ENCODE data around the gene CHKB.

Gene CHKB, protein sequence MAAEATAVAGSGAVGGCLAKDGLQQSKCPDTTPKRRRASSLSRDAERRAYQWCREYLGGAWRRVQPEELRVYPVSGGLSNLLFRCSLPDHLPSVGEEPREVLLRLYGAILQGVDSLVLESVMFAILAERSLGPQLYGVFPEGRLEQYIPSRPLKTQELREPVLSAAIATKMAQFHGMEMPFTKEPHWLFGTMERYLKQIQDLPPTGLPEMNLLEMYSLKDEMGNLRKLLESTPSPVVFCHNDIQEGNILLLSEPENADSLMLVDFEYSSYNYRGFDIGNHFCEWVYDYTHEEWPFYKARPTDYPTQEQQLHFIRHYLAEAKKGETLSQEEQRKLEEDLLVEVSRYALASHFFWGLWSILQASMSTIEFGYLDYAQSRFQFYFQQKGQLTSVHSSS

DNA sequence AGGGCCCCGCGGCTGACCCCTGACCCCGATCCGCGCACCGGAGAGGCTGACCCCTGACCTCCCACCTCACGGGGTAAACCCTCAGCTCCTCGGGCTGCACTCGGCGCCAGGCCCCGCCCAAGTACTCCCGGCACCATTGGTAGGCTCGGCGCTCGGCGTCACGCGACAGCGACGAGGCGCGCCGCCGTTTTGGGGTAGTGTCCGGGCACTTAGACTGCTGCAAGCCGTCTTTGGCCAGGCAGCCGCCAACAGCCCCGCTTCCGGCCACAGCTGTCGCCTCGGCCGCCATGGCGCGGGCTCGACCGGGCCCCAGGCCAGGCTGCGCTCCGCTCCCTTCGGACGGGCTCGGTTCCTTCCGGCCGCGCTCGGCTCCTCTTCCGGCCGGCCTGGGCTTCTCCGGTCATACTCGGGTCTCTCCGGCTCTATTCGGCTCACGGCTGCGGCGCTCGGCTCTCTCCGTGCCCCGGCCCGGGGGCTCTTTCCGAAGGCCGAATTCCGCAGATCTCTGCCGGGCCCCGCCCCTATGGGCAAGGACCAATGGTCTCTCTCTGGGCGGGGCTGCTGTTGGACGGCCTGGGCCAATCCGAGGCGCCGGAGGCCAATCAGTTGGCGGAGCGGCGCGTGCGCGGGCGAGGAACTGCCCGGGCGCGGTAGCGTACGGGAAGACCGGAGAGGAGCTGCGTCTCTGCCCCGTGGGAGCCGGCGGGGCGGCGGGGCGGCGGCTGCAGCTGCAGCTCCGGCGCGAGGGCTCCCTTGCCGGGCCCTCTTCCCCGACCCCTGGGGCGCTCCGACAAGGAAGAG lies at the start of gene CHKB:
TSS of gene CHKB (minus strand) at position 357 of the 801 bp plus-strand sequence. CDS start at position 289, 68 bp downstream.
- Mint-ChIP-seq H3K36me3 (ENCODE audit: low read depth) (peaks cover 5% of the 10 kb centered on the region), H3K4me1 (peaks cover 32% of the 10 kb centered on the region), H3K4me3 (peak within 1 kb of the TSS; percentile 92), H3K9me3 (no peaks in the 10 kb centered on the region), H3K27ac (peak within 1 kb of the TSS; percentile 66), H3K27me3 (ENCODE audit: low read depth, poor library complexity) (peaks cover 7% of the 10 kb centered on the region)
- peak; percentile 99 for DNase-seq
- TF ChIP-seq, protein P1, sequence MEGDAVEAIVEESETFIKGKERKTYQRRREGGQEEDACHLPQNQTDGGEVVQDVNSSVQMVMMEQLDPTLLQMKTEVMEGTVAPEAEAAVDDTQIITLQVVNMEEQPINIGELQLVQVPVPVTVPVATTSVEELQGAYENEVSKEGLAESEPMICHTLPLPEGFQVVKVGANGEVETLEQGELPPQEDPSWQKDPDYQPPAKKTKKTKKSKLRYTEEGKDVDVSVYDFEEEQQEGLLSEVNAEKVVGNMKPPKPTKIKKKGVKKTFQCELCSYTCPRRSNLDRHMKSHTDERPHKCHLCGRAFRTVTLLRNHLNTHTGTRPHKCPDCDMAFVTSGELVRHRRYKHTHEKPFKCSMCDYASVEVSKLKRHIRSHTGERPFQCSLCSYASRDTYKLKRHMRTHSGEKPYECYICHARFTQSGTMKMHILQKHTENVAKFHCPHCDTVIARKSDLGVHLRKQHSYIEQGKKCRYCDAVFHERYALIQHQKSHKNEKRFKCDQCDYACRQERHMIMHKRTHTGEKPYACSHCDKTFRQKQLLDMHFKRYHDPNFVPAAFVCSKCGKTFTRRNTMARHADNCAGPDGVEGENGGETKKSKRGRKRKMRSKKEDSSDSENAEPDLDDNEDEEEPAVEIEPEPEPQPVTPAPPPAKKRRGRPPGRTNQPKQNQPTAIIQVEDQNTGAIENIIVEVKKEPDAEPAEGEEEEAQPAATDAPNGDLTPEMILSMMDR (IDR thresholded peaks at IDR 0.05): no peak

DNA sequence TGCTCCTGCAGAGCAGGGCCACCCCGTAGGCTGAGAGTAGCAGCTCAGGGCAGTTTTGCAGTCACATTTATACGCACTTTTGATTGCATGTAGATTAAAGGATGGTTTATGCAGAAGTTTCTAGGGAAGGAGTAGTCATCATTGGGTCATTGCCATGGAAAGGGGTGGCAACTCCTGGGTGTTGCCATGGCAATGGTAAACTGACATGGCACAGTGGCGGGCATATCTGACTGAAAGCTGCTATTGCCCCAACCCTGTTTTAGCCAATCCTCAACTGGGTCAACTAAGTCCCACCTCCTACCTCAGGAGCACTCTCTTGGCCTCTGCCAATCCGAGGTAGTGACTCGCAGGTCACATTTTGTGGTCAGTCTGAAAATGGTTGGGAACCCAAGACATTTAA lies 47.7 kb upstream of the CHKB start:
- TF ChIP-seq, protein P1 (IDR thresholded peaks at IDR 0.05): no peak
- Mint-ChIP-seq H3K4me3 (no peak overlapping the region), H3K9me3 (no peaks in the 10 kb centered on the region), H3K27me3 (ENCODE audit: low read depth, poor library complexity) (no peaks in the 10 kb centered on the region), H3K36me3 (ENCODE audit: low read depth) (peaks cover 3% of the 10 kb centered on the region), H3K27ac (no peak overlapping the region), H3K4me1 (peaks cover 46% of the 10 kb centered on the region)
- no peak for DNase-seq

DNA sequence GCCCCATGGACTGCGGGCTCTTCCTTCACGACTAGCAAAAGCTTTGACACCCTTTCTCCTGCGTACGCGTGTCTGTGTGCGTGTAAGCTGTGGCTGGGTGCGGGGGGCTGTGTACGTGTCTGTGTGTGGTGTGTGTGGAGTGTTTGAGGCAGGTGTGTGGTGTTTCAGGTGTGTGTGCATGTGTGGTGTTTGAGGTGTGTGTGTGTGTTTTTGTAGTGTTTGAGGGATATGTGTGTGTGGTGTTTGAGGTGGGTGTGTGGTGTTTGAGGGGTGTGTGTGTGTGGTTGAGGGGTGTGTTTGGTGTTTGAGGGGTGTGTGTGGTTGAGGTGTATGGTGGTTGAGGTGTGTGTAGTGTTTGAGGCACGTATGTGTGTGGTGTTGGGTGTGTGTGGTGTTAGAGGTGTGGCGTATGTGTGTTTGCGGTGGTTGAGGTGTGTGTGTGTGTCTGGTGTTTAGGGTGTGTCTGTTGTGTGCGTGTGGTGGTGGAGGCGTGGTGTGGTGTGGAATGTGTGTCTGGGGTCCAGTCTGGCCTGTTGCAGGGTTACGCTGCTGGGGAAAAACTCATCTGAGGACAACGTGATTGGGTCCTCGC lies 46.0 kb upstream of the CHKB start:
- Mint-ChIP-seq H3K4me3 (peak overlapping the region; percentile 96), H3K9me3 (no peaks in the 10 kb centered on the region), H3K36me3 (ENCODE audit: low read depth) (no peaks in the 10 kb centered on the region), H3K4me1 (peaks cover 47% of the 10 kb centered on the region), H3K27me3 (ENCODE audit: low read depth, poor library complexity) (no peaks in the 10 kb centered on the region), H3K27ac (peak overlapping the region; percentile 28)
- TF ChIP-seq, protein P1 (IDR thresholded peaks at IDR 0.05): no peak
- DNase-seq: no peak

DNA sequence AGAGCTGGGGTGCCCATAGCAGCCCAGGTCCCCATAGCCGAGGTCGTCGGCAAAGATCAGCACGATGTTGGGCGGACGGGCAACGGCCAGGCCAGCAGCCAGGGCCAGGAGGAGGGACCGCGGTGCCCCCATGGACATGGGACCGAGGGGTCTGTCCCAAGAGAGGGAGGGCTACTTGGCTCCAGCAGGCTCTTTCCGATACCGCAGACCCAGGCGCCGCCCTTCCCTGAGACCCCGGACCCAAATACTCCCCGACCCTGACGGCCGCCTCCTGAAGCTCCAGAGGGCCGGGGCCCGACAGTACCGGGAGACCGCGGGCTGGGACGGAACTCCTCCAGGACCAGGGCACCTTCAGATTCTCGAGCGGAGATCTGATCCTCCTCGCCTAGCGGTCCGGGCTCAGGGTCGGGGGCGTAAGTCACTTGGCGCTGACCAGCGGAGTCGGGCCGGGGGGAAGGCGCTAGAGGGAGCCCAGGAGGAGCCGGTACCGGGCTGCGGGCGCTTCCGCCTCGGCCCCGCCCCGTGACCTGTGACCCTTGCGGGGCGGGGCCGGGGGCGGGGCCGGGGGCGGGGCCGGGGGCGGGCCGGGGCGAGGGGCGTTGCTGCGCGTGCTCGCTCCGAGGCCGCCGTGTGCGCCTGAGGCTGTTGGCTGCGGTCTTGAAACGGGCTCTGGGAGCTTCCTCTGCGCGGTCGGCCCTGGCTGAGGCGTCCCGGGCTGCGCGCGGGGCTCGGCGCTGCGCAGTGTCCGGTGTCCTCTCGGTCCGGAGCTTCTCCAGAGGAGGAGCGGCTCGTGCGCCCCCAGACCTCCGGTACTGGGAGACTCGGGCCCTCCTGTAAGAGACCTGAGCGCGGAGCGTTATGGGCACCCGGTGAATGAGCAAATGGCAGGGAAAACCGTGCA lies 45.2 kb upstream of the CHKB start, which contains the start of gene ARSA:
TSS of gene ARSA (minus strand) at position 511 of the 901 bp plus-strand sequence. CDS start at position 138, 373 bp downstream.
- no peaks in the 10 kb centered on the region for H3K36me3 Mint-ChIP-seq (ENCODE audit: low read depth)
- no peaks in the 10 kb centered on the region for H3K27me3 Mint-ChIP-seq (ENCODE audit: low read depth, poor library complexity)
- peaks cover 48% of the 10 kb centered on the region for H3K4me1 Mint-ChIP-seq
- H3K4me3 Mint-ChIP-seq: peak within 1 kb of the TSS; percentile 96
- TF ChIP-seq, protein P1 (IDR thresholded peaks at IDR 0.05): no peak
- H3K9me3 Mint-ChIP-seq: no peaks in the 10 kb centered on the region
- DNase-seq: peak; percentile 83
- H3K27ac Mint-ChIP-seq: peak within 1 kb of the TSS; percentile 28

Data from nephron progenitor cell (in vitro differentiated cells).